ENCODE results near the gene VDAC2.

The VDAC2 gene

DNA sequence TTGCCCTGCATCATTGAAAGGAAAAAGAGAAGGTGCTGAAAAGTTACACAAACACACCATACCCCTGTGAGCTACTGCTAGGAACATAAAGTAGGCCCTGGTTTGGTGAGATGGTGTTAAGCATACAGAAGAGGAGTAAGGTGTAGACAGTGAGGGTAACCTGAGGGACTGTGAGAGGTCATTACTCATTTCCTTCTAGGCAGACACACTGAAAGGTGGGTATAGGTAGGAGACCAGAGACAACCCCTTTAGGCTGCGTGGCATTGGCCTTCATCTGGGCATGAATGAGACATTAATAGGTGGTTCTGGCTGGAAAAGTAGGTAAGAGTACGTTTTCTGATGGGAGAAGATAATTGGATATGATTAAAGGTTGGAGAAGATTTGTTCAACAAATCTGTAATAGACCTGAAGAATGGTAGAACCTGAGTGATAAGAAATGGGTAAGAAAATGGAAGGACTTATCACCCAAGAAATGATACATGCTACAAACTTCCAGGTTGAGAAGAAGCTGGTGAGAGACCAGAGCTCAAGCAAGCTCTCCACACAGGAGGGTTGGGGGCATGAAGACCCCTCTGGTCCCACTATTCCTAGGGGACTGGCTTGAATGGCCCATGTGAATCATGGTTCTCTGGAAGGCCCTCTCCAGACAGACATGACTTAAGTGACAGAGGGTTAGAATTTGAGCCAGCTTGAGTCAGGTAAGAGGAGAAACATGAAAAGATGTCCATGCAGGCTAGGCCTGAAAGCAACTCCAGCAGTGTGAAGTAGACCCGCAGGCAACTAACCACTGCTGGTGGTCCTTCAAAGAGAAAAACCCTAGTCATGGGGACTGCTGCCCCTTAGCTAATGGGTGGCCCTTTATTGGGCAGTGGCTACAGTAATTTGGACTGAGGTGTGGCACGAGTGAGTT, 21.3 kb downstream of the VDAC2 start:
- DNase-seq, result no peak

GRCh38 chr10:75233444-75234016, 22.9 kb downstream of the VDAC2 start:
- DNase-seq, result no peak

DNA sequence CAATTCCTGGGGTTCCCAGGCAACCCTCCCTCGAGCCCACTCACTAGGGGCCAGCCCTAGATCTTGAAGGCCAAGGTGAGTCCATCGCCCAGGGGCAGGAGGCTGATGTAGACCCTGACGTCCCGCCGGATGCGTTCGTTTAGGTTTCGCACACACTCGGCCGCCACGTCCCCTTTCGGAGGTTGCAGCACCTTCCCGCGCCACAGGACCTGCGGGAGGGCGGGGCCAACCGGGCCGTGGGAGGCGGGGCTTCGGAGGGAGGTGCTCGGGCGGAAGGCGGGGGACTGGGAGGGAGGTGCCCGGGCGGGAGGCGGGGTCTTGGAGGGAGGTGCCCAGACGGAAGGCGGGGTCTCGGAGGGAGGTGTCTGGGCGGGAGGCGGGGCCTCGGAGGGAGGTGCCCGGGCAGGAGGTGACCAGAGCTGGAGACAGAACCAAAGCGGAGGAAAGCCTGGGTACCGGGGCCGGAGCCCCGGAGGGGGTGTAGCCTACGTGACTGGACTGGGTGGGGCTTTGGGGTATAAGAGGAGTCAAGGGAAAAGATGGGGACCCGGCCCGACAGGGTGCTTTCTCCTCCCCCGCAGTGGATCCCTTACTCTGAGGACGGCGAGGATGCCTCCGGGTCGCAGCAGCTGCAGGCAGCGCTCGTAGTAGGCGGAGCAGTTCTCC, 23.6 kb downstream of the VDAC2 start:
- DNase-seq, result no peak

GRCh38 chr10:75234683-75235374, 24.2 kb downstream of the VDAC2 start:
- no peak for DNase-seq

GRCh38 chr10:75235375-75236177, 25.0 kb downstream of the VDAC2 start, which contains the start of gene COMTD1:
Gene COMTD1 (minus strand): TSS chr10:75235957. CDS start chr10:75235928, 29 bp downstream.
- peak; percentile 14 for DNase-seq

DNA sequence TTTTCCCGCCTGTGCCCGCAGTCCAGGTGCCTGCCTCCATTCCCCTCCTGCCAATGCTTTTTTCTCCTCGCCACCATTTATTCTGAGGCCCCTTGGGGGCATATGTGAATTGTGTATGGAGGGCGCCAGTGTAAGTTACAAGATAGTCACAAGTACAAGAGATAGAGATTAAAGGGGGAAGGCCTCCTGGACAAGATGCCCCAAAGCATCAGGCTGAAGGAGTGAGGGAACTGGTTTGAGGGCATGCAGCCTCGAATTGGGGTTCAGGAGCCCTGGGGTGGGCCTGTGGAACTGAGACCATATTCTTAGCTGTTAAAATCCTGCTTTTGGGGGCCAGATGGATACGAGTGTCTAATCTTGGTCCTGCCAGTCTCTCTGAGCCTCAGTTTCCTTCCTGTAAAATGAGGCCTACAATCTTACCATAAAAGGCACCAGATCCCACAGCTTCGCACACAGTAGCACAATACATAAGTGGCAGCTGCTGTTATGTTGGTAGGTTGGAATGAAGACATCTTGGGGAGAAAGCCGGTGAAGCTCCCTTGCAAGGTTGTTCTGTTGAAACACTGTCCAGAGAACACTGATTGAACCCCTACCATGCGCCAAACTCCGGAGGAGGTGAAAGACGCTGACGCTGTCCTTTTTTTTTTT, 25.7 kb downstream of the VDAC2 start:
- DNase-seq, result no peak

DNA sequence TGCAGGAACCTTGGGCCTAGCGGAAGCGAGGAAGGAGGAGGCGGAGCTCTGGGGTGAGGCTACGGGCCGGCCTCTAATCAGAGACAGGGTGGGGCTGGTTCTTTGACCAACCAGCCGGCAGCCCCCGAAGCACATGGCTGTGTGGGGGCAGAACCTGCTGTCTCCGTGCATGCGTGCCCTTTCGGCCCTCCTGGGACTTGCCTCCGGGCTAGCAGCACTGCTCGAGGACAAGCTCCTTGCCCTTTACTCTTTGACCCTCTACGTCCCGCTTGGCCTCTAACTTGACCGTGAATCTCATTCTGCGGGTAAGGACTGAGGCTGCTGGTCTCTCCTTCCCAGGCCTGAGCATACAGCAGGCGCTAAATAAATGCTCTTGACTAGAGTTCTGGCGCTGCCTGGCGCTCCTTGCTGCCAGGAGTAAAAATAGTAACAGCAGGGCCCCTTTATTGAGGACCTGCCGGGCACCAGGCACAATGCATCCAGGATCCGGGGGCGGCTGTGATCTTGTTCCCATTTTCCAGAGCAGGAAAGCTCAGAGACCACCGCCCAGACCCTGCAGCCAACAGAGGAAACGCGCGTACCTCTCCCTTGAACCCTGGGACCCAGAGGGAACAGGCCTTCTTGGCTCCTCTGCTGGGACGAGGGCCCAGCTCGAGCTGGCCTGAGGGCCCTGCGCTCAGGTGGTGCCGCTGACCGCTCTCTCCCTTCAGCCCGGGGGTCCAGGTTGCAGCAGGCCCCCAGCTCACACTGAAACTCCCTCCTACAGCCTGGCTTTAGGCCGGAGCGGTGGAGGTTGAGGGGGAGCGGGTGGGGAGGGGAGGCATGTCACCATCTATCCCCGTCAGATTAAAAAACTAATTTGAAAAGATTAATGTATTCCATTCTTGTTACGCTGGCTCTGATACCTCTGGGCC, 27.8 kb downstream of the VDAC2 start:
- DNase-seq, result no peak

DNA sequence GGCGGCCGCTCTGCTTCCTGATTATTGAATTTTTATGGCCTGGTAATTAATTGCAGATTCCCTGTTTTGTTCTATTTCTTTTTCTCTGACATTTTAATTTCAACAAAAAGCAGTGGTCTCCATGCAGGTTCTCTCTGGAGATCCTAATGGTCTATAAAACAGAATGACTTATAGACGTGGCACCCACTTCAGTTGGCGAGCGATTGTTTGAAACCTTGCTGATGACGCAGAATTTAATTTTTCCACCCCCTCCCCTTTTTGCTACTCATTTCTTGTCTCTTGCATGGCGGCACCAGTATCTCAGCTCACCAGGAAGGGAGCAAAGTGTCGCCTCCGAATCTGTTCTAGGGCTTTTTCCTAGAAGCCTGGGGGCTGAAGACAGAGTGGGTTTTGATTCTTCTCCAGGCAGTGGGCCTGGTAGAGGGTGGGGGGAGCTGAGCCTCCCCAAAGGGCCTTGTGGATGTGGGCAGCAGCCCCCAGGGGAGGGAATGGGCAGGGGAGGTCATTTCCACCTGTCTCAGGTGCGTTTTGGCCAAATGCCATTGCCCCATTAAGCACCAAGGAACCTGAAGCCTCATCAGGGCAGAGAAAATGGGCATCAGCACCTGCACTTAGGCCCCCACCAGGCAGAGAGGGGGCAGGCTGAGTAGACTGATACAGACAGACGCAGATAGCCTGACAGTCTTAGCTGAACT, 28.6 kb downstream of the VDAC2 start:
- DNase-seq, result no peak

DNA sequence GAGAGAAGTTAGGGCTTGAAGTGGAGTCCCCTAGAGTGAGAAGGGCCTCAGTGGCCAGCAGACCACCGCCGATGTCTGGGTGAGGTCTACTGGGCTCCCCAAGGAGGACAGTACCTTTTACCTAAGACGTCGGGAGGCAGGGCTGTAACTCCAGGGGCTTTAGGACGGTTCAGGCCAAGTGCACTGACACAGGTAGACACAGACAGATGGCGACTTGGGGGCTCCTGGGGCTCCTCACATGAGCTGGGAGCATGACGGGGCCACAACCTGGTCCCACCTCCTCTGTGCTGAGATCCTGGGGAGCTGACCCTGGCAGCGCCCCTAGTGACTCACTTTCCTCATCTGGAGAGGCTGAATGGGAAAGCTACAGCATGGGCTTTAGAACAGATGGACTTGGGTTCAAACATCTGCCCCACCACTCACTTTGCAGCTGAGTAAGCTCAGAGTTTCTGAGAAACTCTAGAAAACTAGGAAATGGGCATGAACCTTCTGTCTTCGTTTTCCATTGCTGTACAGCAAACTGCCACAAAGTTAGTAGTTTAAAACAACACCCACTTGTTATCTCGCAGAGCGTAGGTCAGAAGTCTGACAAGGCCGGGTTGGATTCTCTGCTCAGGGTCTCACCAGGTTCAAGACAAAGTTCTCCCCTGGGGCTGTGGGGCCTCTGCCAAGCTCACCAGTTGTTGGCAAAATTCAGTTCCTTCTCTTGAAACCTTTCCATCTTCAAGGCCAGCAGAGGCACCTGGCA, 29.9 kb downstream of the VDAC2 start:
- DNase-seq, result no peak

- no peak for DNase-seq
Observed at GRCh38 chr10:75243426-75243825, 32.8 kb downstream of the VDAC2 start.

- no peak for DNase-seq
Observed at GRCh38 chr10:75244487-75245353, 34.1 kb downstream of the VDAC2 start.

DNA sequence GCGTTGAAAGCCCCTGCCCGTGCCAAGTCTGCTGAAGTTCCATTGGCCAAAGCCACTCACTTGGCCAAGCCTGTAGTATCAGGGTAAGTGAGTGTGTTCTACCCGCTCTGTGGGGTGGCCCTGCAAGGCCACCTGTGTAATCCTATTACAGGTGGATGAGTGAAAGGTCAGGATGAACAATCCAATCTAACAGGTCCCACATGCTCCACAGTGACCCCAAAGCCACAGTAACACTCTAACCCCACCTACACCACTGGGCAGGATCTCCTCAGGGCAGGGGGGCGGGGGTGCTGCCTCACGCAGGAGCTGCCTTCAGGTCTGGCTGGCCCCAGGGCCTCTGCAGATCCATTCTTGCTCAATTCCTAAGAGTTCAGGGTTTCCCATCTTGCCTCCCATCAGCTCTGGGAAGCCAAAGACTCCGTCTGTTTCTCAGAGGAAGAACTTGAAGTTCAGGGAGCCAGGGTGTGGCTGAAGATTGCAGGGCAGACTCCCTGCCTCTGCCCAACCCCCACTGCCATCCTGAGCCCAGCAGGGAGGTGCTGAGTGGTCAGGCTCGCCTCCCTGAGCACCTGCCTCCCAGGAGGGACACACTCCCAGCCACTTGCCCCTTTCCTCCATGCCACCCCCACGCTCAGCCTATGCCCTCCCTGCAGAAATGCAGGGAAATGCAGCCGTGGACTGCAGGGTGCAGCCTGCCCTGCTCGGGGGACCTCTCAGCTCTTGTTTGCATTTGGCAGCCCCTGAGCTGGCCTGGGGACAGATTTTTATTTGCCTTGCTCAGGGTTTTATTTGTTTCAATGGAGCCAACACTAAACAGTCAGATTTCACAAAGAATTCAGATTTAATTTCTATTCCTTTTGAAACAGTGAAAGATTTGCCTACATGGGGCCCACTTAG, 35.0 kb downstream of the VDAC2 start:
- DNase-seq, result no peak

- no peak for DNase-seq
Observed at GRCh38 chr10:75246506-75246905, 35.9 kb downstream of the VDAC2 start.

- DNase-seq, result no peak
Observed at GRCh38 chr10:75247797-75248196, 37.2 kb downstream of the VDAC2 start.

GRCh38 chr10:75250934-75251333, 40.3 kb downstream of the VDAC2 start:
- DNase-seq, result no peak

DNA sequence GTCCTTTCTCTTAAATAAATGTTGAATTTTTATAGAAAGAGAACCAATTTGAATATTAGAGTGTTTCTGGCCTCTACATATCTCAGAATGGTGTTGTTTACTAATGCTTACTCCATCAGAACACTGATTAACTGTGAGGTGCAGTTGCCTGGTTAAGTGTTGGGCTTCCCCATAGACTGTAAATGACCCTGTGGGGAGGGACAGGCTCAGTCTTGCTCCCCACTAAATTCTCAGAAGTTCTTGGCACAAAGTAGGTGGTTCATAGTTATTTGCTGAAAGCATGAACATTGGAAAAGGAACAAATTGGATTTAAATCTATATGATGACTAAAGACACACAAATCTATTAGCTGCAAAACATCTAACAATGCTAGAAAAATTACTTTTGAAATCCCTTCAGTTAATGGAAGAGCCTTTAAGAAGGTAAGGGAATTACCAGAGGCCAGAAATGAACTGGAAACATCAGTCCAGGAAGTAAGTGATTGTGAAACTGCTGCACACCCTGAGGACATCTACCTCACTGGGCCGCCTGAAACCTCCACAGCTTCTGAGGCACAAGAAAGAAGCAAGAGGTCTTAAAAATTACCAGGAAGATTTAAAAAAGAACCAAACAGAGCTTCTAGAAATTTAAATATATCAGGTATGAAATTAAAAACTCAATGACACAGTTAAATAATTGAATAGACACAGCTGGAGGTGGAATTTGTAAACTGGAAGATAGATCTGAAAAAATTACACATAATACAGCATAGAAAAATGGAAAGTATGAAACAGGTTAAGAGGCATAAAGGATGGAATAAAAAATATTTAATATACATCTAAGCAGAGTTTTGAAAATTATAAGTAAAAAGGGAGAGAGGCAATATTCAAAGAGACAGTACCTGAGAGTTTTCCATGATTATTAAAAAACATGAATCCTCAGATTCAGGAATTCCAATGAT, 43.0 kb downstream of the VDAC2 start:
- DNase-seq, result no peak
